ENCODE measurements around the gene MAMDC2.

GRCh38 chr9:70091103-70091502, 47.5 kb downstream of the MAMDC2 start:
- TF ChIP-seq CTCF (IDR thresholded peaks at IDR 0.05; ENCODE audit: low read length) (no peak), EZH2phosphoT487 (IDR thresholded peaks at IDR 0.05; ENCODE audit: low read length) (no peak)
